Heart left ventricle (tissue), 13 donors: Measurements from ENCODE around the gene NT5DC4.

ENCODE experiments used
- POLR2A ChIP-seq, 2 donors: fragments of 450-650 bp; IDR thresholded peaks; one replicate each; pipeline ENCODE4 v1.6.1; 2017; ENCODE audit warnings: antibody characterized with exemption in 2 of 2, mild to moderate bottlenecking in 2 of 2, moderate library complexity in 2 of 2
- TF ChIP-seq, protein P1 (sequence below), 12 donors: fragments of 200-600 bp; sonication (generic) in 4 of 12; IDR thresholded peaks; one replicate each; pipeline versions ENCODE4 v1.5.0 to v1.8.0; 2018 to 2022; ENCODE audit warnings: antibody characterized with exemption in 12 of 12, mild to moderate bottlenecking in 5 of 12
- donor health status: ischemic (EF 13 %, LVEDD 7.1; RV severe dilation, severe dysfunction).
- donor health status: DM: no; HTN: yes; CAD: no.
- donor health status: DM: no; HTN: no; CAD: no.
- donor health status: ischemic (EF 25% LVEDD 6.9; RV normal size, moderate dysfunction).
- donor health status: ischemic (EF 25% LVEDD 5.7; RV mildly dilated, moderate dysfunction).
- donor health status: ischemic (EF 35%, LVEDD 5.7; RV mildly dilated, moderate dysfunction).
- donor health status: nonischemic (EF 11% LVEDD 7.7; RV severe dilation, severe dysfunction).
- donor health status: DM: yes; HTN: yes; CAD: no.
- donor health status: PGD.
- donor health status: ischemic (EF 29% LVEDD 5.4; RV normal size, mild dysfunction).
- donor health status: nonischemic (EF 23%, LVEDD 6.1; RV moderate dilation, normal function).

DNA sequence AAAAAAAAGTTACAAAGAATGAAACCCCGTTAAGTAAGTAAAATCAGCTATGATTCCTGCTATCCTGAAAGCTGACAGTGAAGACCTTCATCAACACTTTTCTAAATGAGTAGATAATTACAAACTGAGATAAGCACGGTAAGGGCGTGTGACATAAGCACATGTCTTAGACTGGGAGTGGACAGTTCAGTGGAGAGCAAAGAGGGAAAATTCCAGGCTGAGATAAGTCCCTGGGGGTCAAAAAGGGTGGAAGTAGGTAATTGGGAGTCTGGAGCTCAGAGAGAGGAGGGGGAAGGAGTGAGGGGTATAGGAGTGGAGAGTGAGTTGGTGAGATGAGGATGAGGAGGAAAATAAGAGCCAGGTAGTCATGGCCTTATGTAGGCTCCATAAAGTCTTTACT lies 67.8 kb downstream of the NT5DC4 start:
- no peak for TF ChIP-seq POLR2A (IDR thresholded peaks at IDR 0.05)
- TF ChIP-seq, protein P1, sequence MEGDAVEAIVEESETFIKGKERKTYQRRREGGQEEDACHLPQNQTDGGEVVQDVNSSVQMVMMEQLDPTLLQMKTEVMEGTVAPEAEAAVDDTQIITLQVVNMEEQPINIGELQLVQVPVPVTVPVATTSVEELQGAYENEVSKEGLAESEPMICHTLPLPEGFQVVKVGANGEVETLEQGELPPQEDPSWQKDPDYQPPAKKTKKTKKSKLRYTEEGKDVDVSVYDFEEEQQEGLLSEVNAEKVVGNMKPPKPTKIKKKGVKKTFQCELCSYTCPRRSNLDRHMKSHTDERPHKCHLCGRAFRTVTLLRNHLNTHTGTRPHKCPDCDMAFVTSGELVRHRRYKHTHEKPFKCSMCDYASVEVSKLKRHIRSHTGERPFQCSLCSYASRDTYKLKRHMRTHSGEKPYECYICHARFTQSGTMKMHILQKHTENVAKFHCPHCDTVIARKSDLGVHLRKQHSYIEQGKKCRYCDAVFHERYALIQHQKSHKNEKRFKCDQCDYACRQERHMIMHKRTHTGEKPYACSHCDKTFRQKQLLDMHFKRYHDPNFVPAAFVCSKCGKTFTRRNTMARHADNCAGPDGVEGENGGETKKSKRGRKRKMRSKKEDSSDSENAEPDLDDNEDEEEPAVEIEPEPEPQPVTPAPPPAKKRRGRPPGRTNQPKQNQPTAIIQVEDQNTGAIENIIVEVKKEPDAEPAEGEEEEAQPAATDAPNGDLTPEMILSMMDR (IDR thresholded peaks at IDR 0.05) = no peak
